NCI-H2029 (cell line): ENCODE measurements around the gene PYGO1.
"Not testable (repeated sequence)": the region's sequence is repeated elsewhere in the genome, so short reads cannot be mapped to it uniquely, and the experiment has no call there.

Experiments used
- DNase-seq: peaks from one replicate; lab custom pipeline; 2025; lab: John Stamatoyannopoulos, UW

The PYGO1 gene

DNA sequence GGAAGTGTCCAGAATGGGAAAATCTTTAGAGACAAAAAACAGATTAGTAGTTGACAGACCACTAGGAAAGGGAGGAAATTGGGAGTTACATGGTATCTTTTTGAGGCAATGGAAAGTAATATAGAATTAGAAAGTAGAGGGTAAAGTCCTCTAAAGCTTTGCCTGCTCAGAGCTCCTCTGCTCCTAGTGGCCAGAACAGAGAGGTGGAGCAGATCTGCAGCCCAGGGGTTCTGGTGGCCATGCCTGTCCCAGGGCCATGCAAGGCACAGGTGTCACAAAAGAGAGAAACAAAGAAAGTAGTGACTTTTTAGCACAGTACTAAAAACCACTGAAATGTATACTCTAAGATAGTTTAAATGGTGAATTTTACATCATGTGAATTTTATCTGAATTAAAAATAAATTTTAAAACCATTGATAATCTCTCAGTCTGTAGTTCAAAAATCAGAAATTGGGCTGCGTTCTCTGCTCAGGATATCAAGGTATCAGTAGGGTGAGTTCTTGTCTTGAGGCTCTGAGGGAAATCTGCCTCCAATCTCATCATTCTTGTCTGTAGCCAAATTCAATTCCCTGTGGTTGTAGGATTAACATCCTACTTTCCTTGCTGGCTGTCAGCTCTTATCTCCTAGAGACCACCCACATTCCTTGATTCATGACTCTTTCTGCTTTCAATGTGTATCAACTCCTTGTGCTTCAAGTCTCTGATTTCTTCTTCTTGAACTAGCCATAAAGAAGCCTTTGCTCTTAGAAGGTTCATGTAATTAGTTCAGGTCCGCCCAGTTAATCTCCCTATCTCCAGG, 23.6 kb downstream of the PYGO1 start:
- DNase-seq, result no peak

GRCh38 chr15:55562601-55563000, 25.5 kb downstream of the PYGO1 start:
- DNase-seq, result no peak

- no peak for DNase-seq
These were observed 33.1 kb downstream of the PYGO1 start for GRCh38 chr15:55555089-55555488.

- no peak for DNase-seq
These were observed 35.2 kb downstream of the PYGO1 start for GRCh38 chr15:55552926-55553325.

GRCh38 chr15:55552451-55552850, 35.7 kb downstream of the PYGO1 start:
- DNase-seq, result no peak

DNA sequence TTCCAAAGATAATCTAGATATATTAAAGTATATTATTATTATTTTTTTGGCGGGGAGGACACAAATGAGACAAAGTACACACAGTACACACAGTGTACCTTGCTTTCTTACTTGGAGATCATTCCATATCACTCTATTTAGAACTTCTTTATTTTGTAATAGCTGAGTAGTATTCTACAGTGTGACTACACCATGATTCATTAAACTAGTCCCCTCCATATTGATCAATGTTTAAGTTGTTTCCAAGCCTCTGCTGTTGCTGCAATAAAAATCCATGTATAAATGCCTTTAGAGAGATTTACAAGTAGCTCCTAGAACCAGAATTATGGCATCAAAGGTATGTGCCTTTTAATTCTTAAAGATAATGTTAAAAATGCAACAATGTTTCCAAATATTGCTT, 38.8 kb downstream of the PYGO1 start:
- DNase-seq, result no peak

- DNase-seq, result no peak
These were observed 41.4 kb downstream of the PYGO1 start for GRCh38 chr15:55546718-55547117.

DNA sequence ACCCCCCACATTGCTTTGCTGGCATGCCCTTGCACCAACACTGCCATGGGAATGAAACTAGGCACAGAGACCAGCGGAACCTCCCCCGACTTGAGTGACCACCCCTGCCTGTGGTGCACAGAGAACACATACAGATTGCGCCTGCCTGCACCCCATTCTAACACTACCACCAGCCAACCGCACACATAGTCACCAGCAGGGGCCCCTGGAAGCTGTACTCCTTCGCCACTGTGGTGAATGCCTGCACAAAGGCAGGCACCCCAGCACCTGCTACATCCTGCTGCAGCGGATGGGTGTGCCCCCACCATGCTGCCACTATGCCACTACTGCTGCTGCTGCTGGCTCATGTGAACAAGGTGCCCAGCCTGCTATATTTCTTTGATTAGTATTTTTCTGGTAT, 52.7 kb downstream of the PYGO1 start:
- no peak for DNase-seq

DNA sequence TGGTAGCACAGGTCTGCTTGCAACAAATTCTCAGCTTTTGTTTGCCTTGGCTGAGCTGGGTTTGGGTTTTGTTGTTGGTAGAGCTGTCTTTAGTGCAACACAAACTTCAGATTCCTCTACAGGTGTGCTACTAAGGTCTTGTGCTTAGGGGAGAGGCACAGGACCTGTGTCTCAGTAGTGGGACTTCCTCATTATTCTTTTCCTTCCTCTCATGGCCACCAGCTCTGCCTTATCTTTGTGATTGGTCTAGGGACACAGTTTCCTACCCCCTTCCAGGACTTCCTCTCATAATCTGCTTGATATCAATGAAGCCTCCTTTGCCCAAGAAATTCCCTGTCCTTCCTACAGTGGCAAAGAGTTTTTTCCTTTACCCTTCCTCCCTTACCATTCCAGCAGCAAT, 55.2 kb downstream of the PYGO1 start:
- DNase-seq, result no peak

DNA sequence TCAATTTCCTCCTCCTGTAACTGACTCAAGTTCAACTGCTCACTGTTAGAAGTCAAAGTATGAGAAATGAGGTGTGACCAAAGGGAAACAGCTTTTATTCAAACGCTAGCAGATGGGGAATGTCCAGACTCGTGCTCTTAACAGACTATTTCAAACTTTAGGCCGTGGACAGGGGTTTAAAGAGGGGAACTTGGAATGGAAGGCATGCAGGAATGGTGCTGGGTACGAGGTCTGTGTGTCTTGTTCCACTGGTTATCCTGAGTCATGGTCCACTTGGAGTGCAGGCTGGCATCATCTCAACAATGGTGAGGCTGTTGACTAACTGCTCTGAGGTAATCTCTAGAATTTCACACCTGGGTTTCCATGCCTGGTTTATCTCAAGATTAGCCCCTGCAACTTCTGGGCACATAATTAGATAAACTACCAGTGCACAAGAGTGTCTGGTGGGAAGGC, 57.3 kb downstream of the PYGO1 start:
- DNase-seq, result no peak

DNA sequence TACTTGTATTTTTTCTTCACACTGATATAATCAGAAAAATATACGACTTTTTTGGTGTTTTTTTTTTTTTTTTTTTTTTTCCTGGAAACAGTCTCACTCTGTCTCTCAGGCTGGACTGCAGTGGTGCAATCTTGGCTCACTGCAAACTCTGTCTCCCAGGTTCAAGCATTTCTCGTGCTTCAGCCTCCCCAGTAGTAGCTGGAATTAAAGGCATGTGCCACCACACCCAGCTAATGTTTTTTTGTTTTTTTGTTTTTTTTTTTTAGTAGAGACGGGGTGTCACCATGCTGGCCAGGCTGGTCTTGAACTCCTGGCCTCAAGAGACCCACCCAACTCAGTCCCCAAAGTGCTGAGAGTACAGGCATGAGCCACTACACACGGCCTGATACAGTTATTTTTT, 59.3 kb downstream of the PYGO1 start:
- DNase-seq, result no peak

GRCh38 chr15:55527150-55527549, 61.0 kb downstream of the PYGO1 start:
- DNase-seq, result no peak

DNA sequence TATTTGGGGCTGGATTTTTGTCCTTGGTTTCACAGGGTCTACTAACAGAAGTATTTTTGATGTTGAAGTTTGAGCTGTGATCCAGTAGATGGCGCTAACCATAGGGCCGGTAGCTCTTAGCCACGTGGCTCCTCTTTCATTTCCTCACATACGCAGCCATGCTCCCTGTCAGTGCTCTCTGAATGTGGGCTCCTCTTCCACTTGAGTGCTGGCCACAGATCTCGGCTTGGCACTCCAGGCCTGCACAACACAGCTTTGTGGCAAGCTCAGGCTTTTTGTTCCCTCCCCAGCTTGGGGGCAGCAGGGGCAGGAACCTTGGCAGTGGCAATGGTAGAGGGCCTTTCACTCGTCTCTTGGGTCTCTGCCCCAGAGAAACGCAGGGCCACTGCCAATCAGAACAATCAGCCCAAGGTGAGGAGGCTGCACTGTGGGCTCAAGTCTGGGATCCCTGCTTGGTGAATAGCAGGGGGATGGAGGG, 61.5 kb downstream of the PYGO1 start:
- DNase-seq, result peak; percentile 12

- DNase-seq, result no peak
These were observed 65.2 kb downstream of the PYGO1 start for GRCh38 chr15:55522742-55523450.

DNA sequence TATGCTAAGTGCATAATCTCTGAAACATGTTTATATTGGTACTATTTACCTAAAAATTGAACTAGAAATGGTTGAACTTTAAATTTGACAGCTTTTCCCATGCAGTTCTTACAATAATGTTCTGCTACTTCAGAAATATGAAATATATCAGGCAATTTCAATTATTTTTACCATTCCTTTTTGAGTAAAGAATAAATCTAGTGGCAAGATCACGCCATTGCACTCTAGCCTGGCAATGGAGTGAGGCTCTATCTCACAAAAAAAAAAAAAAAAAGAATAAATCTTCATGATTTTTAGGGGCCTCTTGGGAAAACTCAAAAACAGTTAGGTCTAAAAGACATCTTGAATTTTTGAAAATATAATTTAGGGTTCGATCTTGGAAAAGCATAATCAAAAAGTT, 69.5 kb downstream of the PYGO1 start:
- no peak for DNase-seq

GRCh38 chr15:55518009-55518408, 70.1 kb downstream of the PYGO1 start:
- no peak for DNase-seq

- DNase-seq, result no peak
These were observed 72.0 kb downstream of the PYGO1 start for GRCh38 chr15:55515991-55516776.

DNA sequence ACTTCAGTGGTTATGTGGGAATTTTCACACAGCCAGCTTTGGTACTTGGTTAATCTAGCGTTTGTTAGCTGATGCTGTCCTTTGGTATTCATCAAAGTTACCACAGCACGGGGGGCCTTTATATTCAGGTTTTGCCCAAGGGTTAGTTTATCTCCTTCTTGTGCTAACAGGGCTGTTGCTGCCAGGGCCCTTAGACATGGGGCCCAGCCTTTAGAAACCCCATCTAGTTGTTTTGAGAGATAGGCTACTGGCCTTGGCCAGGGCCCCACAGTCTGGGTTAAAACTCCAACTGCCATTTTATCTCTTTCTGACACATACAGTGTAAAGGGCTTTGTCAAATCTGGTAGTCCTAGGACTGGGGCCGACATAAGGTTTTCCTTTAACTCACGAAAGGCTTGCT, 72.7 kb downstream of the PYGO1 start:
- no peak for DNase-seq

DNA sequence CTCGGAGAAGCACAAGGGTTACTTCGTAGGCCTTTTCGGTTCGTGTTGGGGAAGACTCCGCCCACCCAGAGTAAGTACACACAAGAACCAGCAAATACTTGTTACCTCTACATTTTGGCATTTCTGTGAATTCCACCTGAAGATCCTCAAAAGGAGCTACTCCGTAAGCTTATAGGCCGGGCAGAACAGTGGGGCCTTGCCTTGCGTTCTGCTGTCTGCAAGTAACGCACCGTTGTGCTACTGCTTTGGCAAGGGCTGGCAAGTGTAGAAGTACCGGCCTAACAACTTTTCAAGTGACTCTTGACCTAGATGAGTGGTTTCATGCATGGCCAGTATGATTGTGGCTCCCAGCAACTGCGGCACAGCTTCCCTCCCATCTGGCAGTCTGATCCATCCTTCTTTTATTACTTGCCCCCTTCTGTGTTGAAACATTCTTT, 73.7 kb downstream of the PYGO1 start:
- DNase-seq, result no peak

DNA sequence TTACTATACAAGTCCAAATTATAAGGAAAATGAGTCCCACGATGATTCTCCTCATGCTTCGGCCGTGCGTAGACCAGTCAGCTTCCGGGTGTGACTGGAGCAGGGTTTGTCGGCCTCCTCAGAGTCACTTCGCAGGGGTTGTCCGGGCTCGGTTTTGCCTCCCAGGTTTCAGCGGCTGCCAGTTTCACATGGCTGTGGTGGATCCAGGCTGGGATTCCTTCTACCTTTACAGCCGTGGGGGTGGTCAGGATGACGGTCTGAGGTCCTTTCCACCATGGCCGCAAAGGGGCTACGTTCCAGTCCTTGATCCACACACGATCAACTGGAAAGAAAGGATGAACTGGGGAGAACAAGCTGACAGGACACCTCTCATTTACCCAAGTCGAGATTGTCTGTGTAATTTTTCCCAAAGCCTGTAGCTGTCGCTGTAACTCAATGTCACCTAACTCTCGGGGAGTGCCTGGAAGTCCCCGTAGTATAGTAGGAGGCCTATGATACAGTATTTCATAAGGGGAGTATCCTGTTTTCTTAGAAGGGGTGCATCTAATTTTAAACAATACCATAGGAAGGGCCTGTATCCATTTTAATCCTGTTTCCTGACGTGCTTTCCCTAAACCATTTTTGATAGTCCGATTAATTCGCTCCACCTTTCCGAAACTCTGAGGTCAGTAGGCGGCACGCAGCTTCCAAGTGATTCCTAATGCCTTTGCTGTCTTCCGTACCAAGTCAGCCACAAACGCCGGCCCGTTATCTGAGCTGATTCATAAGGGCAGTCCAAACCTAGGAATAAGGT, 74.3 kb downstream of the PYGO1 start:
- not testable (repeated sequence) for DNase-seq

DNA sequence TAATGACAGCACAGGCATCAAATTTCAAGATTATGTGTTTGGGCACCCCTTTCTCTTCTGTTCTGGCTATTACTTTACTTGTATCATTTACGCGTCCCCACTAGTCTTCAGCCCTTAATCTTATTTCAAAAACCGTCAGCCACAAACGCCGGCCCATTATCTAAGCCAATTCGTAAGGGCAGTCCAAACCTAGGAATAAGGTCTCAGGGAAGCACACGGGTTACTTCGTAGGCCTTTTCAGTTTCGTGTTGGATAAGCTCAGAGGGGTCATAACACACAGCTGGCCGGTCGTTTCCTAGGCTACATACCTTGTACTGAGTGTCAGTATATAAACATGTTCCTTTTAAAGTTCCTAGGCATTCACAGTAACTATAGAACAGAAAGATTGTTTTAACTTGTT, 75.0 kb downstream of the PYGO1 start:
- DNase-seq, result no peak

DNA sequence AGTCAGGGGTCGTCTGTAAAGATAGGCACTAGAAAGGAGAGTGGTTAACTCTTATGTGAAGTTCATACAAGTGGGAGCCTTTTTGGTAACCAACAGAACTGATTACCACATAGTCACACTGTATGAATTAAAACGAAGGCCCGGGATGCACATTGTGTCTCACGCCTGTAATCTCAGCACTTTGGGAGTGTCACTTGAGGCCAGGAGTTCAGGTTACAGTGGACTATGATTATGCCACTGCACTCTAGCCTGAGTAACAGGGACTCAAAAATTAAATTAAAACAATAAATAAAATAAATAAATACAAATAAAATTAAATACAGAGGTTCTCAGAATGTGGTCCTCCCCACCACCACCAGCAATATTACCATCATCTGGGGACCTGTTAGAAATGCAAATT, 80.6 kb downstream of the PYGO1 start:
- DNase-seq, result no peak
